Fibroblast of lung (primary cell): ENCODE measurements around the gene GSTA5.
"Not testable (repeated sequence)": the region's sequence is repeated elsewhere in the genome, so short reads cannot be mapped to it uniquely, and the experiment has no call there.

Experiments used
- CTCF ChIP-seq, 2 donors: IDR thresholded peaks in 1 of 2; conservative IDR thresholded peaks in 1 of 2; 1 replicate in 1 of 2; 2 replicates in 1 of 2; pipeline ENCODE4 v1.5.1; 2011 to 2012; ENCODE audit warnings: low read length in 2 of 2, control low read depth in 1 of 2, inconsistent platforms in 1 of 2, low read depth in 1 of 2, mild to moderate bottlenecking in 1 of 2
- EZH2 ChIP-seq: IDR thresholded peaks from 2 replicates; pipeline ENCODE4 v1.5.1; 2012; ENCODE audit warnings: low read length, control low read depth, mild to moderate bottlenecking; ENCODE audit errors: missing control alignments

GRCh38 chr6:52794366-52794765 lies 46.2 kb downstream of the GSTA5 start:
- not testable (repeated sequence) for TF ChIP-seq CTCF (conservative IDR thresholded peaks at IDR 0.05 in 1 of 2, IDR thresholded peaks at IDR 0.05 in 1 of 2; ENCODE audit: low read depth in 1 of 2, low read length in 2 of 2); EZH2
